Activated CD4-positive, alpha-beta T cell treated with anti-CD3 and anti-CD28 coated beads, Interleukin-2, amount 50 U/mL, for 16 hours (primary cell): ENCODE data around the gene OR12D1.

Experiments
- DNase-seq: peaks from one replicate; pipeline ENCODE4 v3.0.0-alpha.2; 2020

The OR12D1 gene

DNA sequence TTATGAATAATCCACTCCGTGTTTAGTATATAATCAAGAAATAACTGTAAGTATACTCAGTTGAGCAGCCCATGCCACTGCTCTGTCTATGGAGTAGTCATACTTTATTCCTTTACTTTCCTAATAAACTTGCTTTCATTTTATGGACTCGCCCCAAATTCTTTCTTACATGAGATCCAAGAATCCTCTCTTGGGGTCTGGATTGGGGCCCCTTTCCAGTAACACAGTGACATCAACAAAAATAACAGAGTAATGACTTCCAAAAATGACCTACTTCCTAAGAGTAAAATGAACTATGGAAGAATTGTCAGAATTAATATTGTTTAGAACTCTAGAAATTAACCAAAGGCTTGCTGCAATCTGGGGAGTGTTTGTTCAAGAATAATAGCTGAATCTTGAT lies 51.1 kb downstream of the OR12D1 start:
- no peak for DNase-seq

GRCh38 chr6:29466241-29466640 lies 51.5 kb downstream of the OR12D1 start:
- DNase-seq = no peak
